K562 (cell line): ENCODE measurements around the gene DENND5B. TPM values are rescaled to one million over a fixed set of nuclear protein-coding genes. Genes with fewer than 3 reads are reported as not detected.

Experiments
- ATAC-seq: fragments of 200-7000 bp; cut with Tn5 transposase; 3 replicates; pipeline ENCODE4 v1.9.1; 2020; ENCODE audit warnings: moderate library complexity
- BruUV-seq: library from RNA; stranded (reverse); fragments of 400-500 nt; replicated peaks from 2 replicates; lab custom pipeline; 2021; lab: Mats Ljungman, UMichigan
- CTCF ChIA-PET: fragments of 300-600 bp; formaldehyde crosslinking; extraction: SDS; loops from one replicate; lab custom pipeline; 2021; ENCODE audit warnings: low intra/inter-chr PET ratio; lab: Yijun Ruan, JAX
- POLR2A ChIA-PET: fragments of 300-600, 350-650 bp; sonication (Branson Sonifier 250); formaldehyde crosslinking; extraction: SDS; loops from one replicate; lab custom pipeline; 2021; ENCODE audit warnings: antibody characterized with exemption, inconsistent platforms; lab: Yijun Ruan, JAX
- DNase-seq, 4 experiments: peaks; one replicate each; pipeline versions ENCODE4 v3.0.0 to v3.0.0-alpha.2; 2011 to 2018; ENCODE audit warnings: low spot score in 3 of 4, mixed read lengths in 3 of 4; ENCODE audit errors: extremely low read depth in 1 of 4
- FAIRE-seq: peaks from 2 replicates; lab custom pipeline; 2011; peaks lifted over from hg19 to GRCh38; lab: Jason Lieb, UNC
- H2AFZ ChIP-seq: 2 replicates; pipeline ENCODE4 v1.6.0; 2011; ENCODE audit warnings: low read depth, low read length, control low read depth, inconsistent platforms
- H3K27ac ChIP-seq: fragments of 200-600 bp; 3 replicates; pipeline ENCODE4 v1.8.0; 2011; ENCODE audit warnings: low read depth, mild to moderate bottlenecking, control low read depth, inconsistent platforms, low read length, moderate library complexity, mixed read lengths; ENCODE audit errors: extremely low read depth
- H3K27me3 ChIP-seq, 2 experiments: fragments of 300-600 bp in 1 of 2; 2 replicates in 1 of 2; 3 replicates in 1 of 2; pipeline versions ENCODE4 v1.6.0 to v1.8.0; 2011; ENCODE audit warnings: inconsistent platforms in 2 of 2, low read length in 2 of 2, mild to moderate bottlenecking in 1 of 2, mixed read lengths in 1 of 2, moderate library complexity in 1 of 2; ENCODE audit not compliant: control insufficient read depth in 2 of 2, insufficient read depth in 2 of 2
- H3K36me3 ChIP-seq: fragments of 300-600 bp; 3 replicates; pipeline ENCODE4 v1.8.0; 2011; ENCODE audit warnings: mild to moderate bottlenecking, low read length, inconsistent platforms; ENCODE audit not compliant: control insufficient read depth, insufficient read depth
- H3K4me1 ChIP-seq, 2 experiments: fragments of 200-600 bp in 1 of 2; replicated peaks in 1 of 2; 2 replicates in 1 of 2; 3 replicates in 1 of 2; pipeline versions ENCODE4 v1.5.1 to v1.8.0; 2011; ENCODE audit warnings: inconsistent platforms in 2 of 2, low read length in 2 of 2, mild to moderate bottlenecking in 1 of 2, mixed read lengths in 1 of 2, moderate library complexity in 1 of 2; ENCODE audit not compliant: control insufficient read depth in 2 of 2, insufficient read depth in 2 of 2
- H3K4me2 ChIP-seq: 2 replicates; pipeline ENCODE4 v1.6.1; 2011; ENCODE audit warnings: low read length, control low read depth, inconsistent platforms, mixed read lengths; ENCODE audit not compliant: insufficient read depth
- H3K4me3 ChIP-seq: fragments of 200-600 bp; sonication (generic), shearing (Covaris generic); 2 replicates; pipeline ENCODE4 v1.5.1; 2016; ENCODE audit warnings: control low read depth, inconsistent platforms
- H3K79me2 ChIP-seq: fragments of 200-600 bp; 3 replicates; pipeline ENCODE4 v1.8.0; 2011; ENCODE audit warnings: low read length, inconsistent platforms; ENCODE audit not compliant: control insufficient read depth, insufficient read depth
- H3K9ac ChIP-seq, 2 experiments: 2 replicates each; pipeline versions ENCODE4 v1.6.0 to v1.6.1; 2011; ENCODE audit warnings: low read depth in 2 of 2, low read length in 2 of 2, control low read depth in 1 of 2, inconsistent platforms in 1 of 2, mild to moderate bottlenecking in 1 of 2, mixed read lengths in 1 of 2; ENCODE audit not compliant: insufficient read depth in 1 of 2
- H3K9me1 ChIP-seq: one replicate; pipeline ENCODE4 v1.6.0; 2011; ENCODE audit warnings: inconsistent platforms, mild to moderate bottlenecking, low read length, moderate library complexity; ENCODE audit not compliant: control insufficient read depth, insufficient read depth
- H3K9me3 ChIP-seq: replicated peaks from 2 replicates; pipeline ENCODE4 v1.5.1; 2011; ENCODE audit warnings: low read depth, low read length, inconsistent platforms; ENCODE audit not compliant: control insufficient read depth, insufficient read depth
- H4K20me1 ChIP-seq: replicated peaks from 2 replicates; pipeline ENCODE4 v1.6.1; 2011; ENCODE audit warnings: low read length, inconsistent platforms, mixed read lengths; ENCODE audit not compliant: control insufficient read depth, insufficient read depth
- ATF7 ChIP-seq: fragments of 450-650 bp; IDR thresholded peaks from 2 replicates; pipeline ENCODE4 v1.7.1; 2014; ENCODE audit warnings: mild to moderate bottlenecking, moderate library complexity
- BMI1 ChIP-seq: fragments of 150-350 bp; IDR thresholded peaks from 2 replicates; pipeline ENCODE4 v1.6.1; 2014; ENCODE audit warnings: low read length
- CBFB ChIP-seq: sonication (generic); formaldehyde crosslinking; IDR thresholded peaks from 2 replicates; pipeline ENCODE4 v1.4.0; 2020; ENCODE audit warnings: mild to moderate bottlenecking, missing genetic modification reagents
- EWSR1 ChIP-seq: fragments of 450-650 bp; IDR thresholded peaks from 2 replicates; pipeline ENCODE4 v1.6.1; 2018; ENCODE audit warnings: borderline replicate concordance, mild to moderate bottlenecking, low read depth, moderate library complexity; ENCODE audit not compliant: partially characterized antibody
- FOXA1 ChIP-seq: fragments of 450-650 bp; IDR thresholded peaks from 2 replicates; pipeline ENCODE4 v1.6.1; 2016; ENCODE audit warnings: mild to moderate bottlenecking, borderline replicate concordance
- HMBOX1 ChIP-seq: sonication (generic); IDR thresholded peaks from 2 replicates; pipeline ENCODE4 v1.6.1; 2016
- KDM1A ChIP-seq, 2 experiments: fragments of 450-650 bp; IDR thresholded peaks; 2 replicates each; pipeline ENCODE4 v1.6.1; 2016; ENCODE audit warnings: mild to moderate bottlenecking in 2 of 2
- L3MBTL2 ChIP-seq: fragments of 450-650 bp; IDR thresholded peaks from 2 replicates; pipeline ENCODE4 v1.6.1; 2016; ENCODE audit warnings: mild to moderate bottlenecking, moderate library complexity
- NCOA1 ChIP-seq: fragments of 450-650 bp; IDR thresholded peaks from 2 replicates; pipeline ENCODE4 v1.6.1; 2016; ENCODE audit warnings: low read depth
- NCOR1 ChIP-seq: fragments of 450-650 bp; IDR thresholded peaks from 2 replicates; pipeline ENCODE4 v1.6.1; 2016; ENCODE audit warnings: mild to moderate bottlenecking, moderate library complexity
- PHF8 ChIP-seq: fragments of 200-600 bp; sonication (generic); IDR thresholded peaks from 2 replicates; pipeline ENCODE4 v1.6.1; 2012; ENCODE audit warnings: mixed run types, mild to moderate bottlenecking, inconsistent platforms, low read length, moderate library complexity, borderline replicate concordance
- POLR2AphosphoS2 ChIP-seq: IDR thresholded peaks from 2 replicates; pipeline ENCODE4 v1.6.1; 2012; ENCODE audit warnings: low read length, improper control_type of control experiment
- RBBP5 ChIP-seq: fragments of 200-600 bp; sonication (generic); IDR thresholded peaks from 2 replicates; pipeline ENCODE4 v1.6.1; 2012; ENCODE audit warnings: borderline replicate concordance, mild to moderate bottlenecking, low read length, control low read depth, inconsistent platforms; ENCODE audit not compliant: insufficient read depth, poor library complexity, severe bottlenecking
- RBM25 ChIP-seq: fragments of 200-400 bp; formaldehyde crosslinking; IDR thresholded peaks from 2 replicates; pipeline ENCODE4 v1.6.1; 2018; ENCODE audit warnings: low read length, low read depth, moderate library complexity; ENCODE audit not compliant: severe bottlenecking
- SMARCC2 ChIP-seq: fragments of 450-650 bp; IDR thresholded peaks from 2 replicates; pipeline ENCODE4 v1.6.1; 2017; ENCODE audit warnings: antibody characterized with exemption, moderate library complexity, mild to moderate bottlenecking, low read depth
- TSC22D4 ChIP-seq: fragments of 450-650 bp; IDR thresholded peaks from 2 replicates; pipeline ENCODE4 v1.6.1; 2016; ENCODE audit warnings: missing genetic modification characterization, missing biosample characterization, control low read depth
- ZNF124 ChIP-seq: sonication (generic); formaldehyde crosslinking; IDR thresholded peaks from 2 replicates; pipeline ENCODE4 v1.8.1; 2022; ENCODE audit warnings: missing genetic modification reagents
- ZNF277 ChIP-seq: fragments of 250-450 bp; sonication (Bioruptor Pico); IDR thresholded peaks from 2 replicates; pipeline ENCODE4 v1.8.0; 2022; ENCODE audit warnings: inconsistent platforms, mild to moderate bottlenecking, moderate library complexity, borderline replicate concordance
- ZNF280B ChIP-seq: fragments of 250-450 bp; sonication (Bioruptor Pico); IDR thresholded peaks from 2 replicates; pipeline ENCODE4 v1.5.1; 2021; ENCODE audit warnings: mild to moderate bottlenecking
- in situ Hi-C: fragments of 300-500 bp; cut with MboI; formaldehyde crosslinking; loops from 4 replicates; pipeline ENCODE4 v1.15.0; 2018; ENCODE audit warnings: inconsistent platforms, mixed read lengths
- intact Hi-C: fragments of 100-400 bp; cut with micrococcal nuclease; formaldehyde crosslinking; loops from 2 replicates; pipeline ENCODE4 v1.14.2; 2022
- polyA plus RNA-seq, 8 experiments: library from polyadenylated mRNA; depleted of rRNA in 4 of 8; stranded (reverse) in 5 of 8; unstranded in 3 of 8; fragments of >200 nt; fragmentation: Nextera tagmentation in 2 of 8; fragmentation: Illumina TruSeq in 1 of 8; extraction: Ambion mirVana in 2 of 8; extraction: Trizol in 1 of 8; gene quantifications; 2 replicates each; pipeline versions ENCODE4 v1.2.1 to v1.2.3, GENCODE V29; 2011 to 2014; ENCODE audit warnings: inconsistent platforms in 1 of 8, missing spikeins in 1 of 8
- total RNA-seq, 7 experiments: library from RNA; depleted of rRNA in 6 of 7; stranded (reverse); fragments of >200 nt in 6 of 7; fragmentation: Illumina TruSeq in 2 of 7; extraction: Trizol in 2 of 7; gene quantifications; 2 replicates each; pipeline versions ENCODE4 v1.2.1 to v1.2.3, GENCODE V29; 2011 to 2021; ENCODE audit warnings: low replicate concordance in 1 of 7

Gene DENND5B
- total and polyA plus RNA-seq, 9 of the 15 experiments (the other 6 are each of a cell fraction or from before 2014, with no cell fraction given) = 0.99 to 6.0 (median 3.6) TPM

GRCh38 chr12:31536672-31537071 lies 54.3 kb downstream of the DENND5B start (continued):
- TF ChIP-seq ZNF280B (CRISPR knock-in tag) = no peak
- TF ChIP-seq NCOA1 = no peak
- no peak for TF ChIP-seq L3MBTL2
- TF ChIP-seq ZNF277 (CRISPR knock-in tag) = no peak
- no peak for TF ChIP-seq HMBOX1
- no peak for TF ChIP-seq BMI1

GRCh38 chr12:31533470-31533869 lies 57.5 kb downstream of the DENND5B start:
- Histone ChIP-seq H3K36me3 (no peaks in the 10 kb centered on the region), H3K27ac (no peak overlapping the region), H3K9me1 (no peaks in the 10 kb centered on the region), H3K4me2 (no peak overlapping the region), H2AFZ (no peak overlapping the region), H4K20me1 (no peaks in the 10 kb centered on the region), H3K27me3 (peaks cover 0 to 4% of the 10 kb centered on the region in 2 experiments; a peak in 1 of 5 replicates), H3K79me2 (no peaks in the 10 kb centered on the region), H3K4me1 (no peaks in the 10 kb centered on the region), H3K9ac (no peak overlapping the region), H3K9me3 (no peaks in the 10 kb centered on the region), H3K4me3 (no peak overlapping the region)
- CTCF ChIA-PET = no interaction called here
- intact Hi-C loops (loop anchor here (10.0 kb wide), 1 partner anchor 101 kb away; no protein-coding TSS in a partner anchor), in situ Hi-C loops (no loop called here)
- POLR2A ChIA-PET = no interaction called here
- no peak for ATAC-seq
- no peak for DNase-seq
- BruUV-seq = no TSS peak
- no peak for FAIRE-seq
- no peak for TF ChIP-seq EWSR1
- TF ChIP-seq NCOR1 = no peak
- TF ChIP-seq RBBP5 = no peak
- no peak for TF ChIP-seq FOXA1
- no peak for TF ChIP-seq ATF7
- TF ChIP-seq KDM1A (IDR thresholded peaks at IDR 0.05) = no peak
- no peak for TF ChIP-seq PHF8
- no peak for TF ChIP-seq ZNF124 (CRISPR knock-in tag)
- no peak for TF ChIP-seq RBM25
- no peak for TF ChIP-seq SMARCC2
- no peak for TF ChIP-seq TSC22D4 (tag)
- TF ChIP-seq POLR2AphosphoS2 = no peak
- TF ChIP-seq CBFB = no peak
